NCI-H1930 (cell line): ENCODE data around the gene RPS15.

ENCODE experiments used
- DNase-seq, 2 experiments: peaks; one replicate each; lab custom pipeline; 2025; lab: John Stamatoyannopoulos, UW

Gene RPS15

GRCh38 chr19:1486720-1487575 lies 48.8 kb downstream of the RPS15 start:
- no peak for DNase-seq

- no peak for DNase-seq
These were observed 49.5 kb downstream of the RPS15 start for GRCh38 chr19:1487576-1488281.

GRCh38 chr19:1488282-1488601 lies 50.0 kb downstream of the RPS15 start:
- no peak for DNase-seq

- no peak for DNase-seq
These were observed 51.5 kb downstream of the RPS15 start for GRCh38 chr19:1489463-1490310.
